Loucy (cell line): Measurements from ENCODE around the gene RPTOR.

Experiments
- H2AFZ ChIP-seq: fragments of 200-600 bp; sonication (generic); 2 replicates; pipeline ENCODE4 v1.6.0; 2016; ENCODE audit warnings: antibody characterized with exemption, mild to moderate bottlenecking, low read length, moderate library complexity
- H3F3A ChIP-seq: fragments of 200-600 bp; 2 replicates; pipeline ENCODE4 v1.6.0; 2016; ENCODE audit warnings: antibody characterized with exemption, low read depth, mild to moderate bottlenecking
- H3K27me3 ChIP-seq: fragments of 200-600 bp; sonication (generic); 2 replicates; pipeline ENCODE4 v1.6.1; 2014; ENCODE audit warnings: low read length, mild to moderate bottlenecking; ENCODE audit not compliant: insufficient read depth, poor library complexity, severe bottlenecking
- H3K36me3 ChIP-seq: fragments of 200-600 bp; sonication (generic); 2 replicates; pipeline ENCODE4 v1.6.1; 2016; ENCODE audit warnings: low read length; ENCODE audit not compliant: insufficient read depth
- H3K4me1 ChIP-seq: fragments of 200-600 bp; sonication (generic); 2 replicates; pipeline ENCODE4 v1.5.1; 2014; ENCODE audit warnings: low read length, mild to moderate bottlenecking; ENCODE audit not compliant: insufficient read depth, poor library complexity, severe bottlenecking
- H3K4me2 ChIP-seq: fragments of 200-600 bp; sonication (generic); 2 replicates; pipeline ENCODE4 v1.6.0; 2014; ENCODE audit warnings: antibody characterized with exemption, low read length, low read depth, mild to moderate bottlenecking; ENCODE audit not compliant: poor library complexity, severe bottlenecking
- H3K4me3 ChIP-seq: fragments of 200-600 bp; sonication (generic); 2 replicates; pipeline ENCODE4 v1.5.1; 2014; ENCODE audit warnings: low read length, mild to moderate bottlenecking, mixed read lengths; ENCODE audit not compliant: poor library complexity, severe bottlenecking
- H3K79me2 ChIP-seq: fragments of 200-600 bp; sonication (generic); 2 replicates; pipeline ENCODE4 v1.6.1; 2014; ENCODE audit warnings: low read length; ENCODE audit not compliant: insufficient read depth
- H3K9ac ChIP-seq: fragments of 200-600 bp; sonication (generic); 2 replicates; pipeline ENCODE4 v1.6.0; 2014; ENCODE audit warnings: mild to moderate bottlenecking, low read depth, low read length, moderate library complexity; ENCODE audit not compliant: poor library complexity, severe bottlenecking
- H3K9me2 ChIP-seq: fragments of 200-600 bp; sonication (generic); replicated peaks from 2 replicates; pipeline ENCODE4 v1.6.1; 2016; ENCODE audit warnings: low read depth, low read length, mixed read lengths
- H3K9me3 ChIP-seq: fragments of 200-600 bp; sonication (generic); 2 replicates; pipeline ENCODE4 v1.6.1; 2014; ENCODE audit warnings: mild to moderate bottlenecking, antibody characterized with exemption, low read length, low read depth; ENCODE audit not compliant: insufficient read depth
- H4K20me1 ChIP-seq: fragments of 200-600 bp; sonication (generic); 2 replicates; pipeline ENCODE4 v1.6.0; 2014; ENCODE audit warnings: antibody characterized with exemption, low read length, mild to moderate bottlenecking; ENCODE audit not compliant: insufficient read depth, poor library complexity, severe bottlenecking
- EZH2phosphoT487 ChIP-seq: fragments of 200-600 bp; IDR thresholded peaks from 2 replicates; pipeline ENCODE4 v1.6.1; 2018; ENCODE audit warnings: antibody characterized with exemption, mild to moderate bottlenecking, moderate library complexity, borderline replicate concordance
- TF ChIP-seq, protein P1 (sequence below): fragments of 200-600 bp; sonication (generic); conservative IDR thresholded peaks from 2 replicates; pipeline ENCODE4 v1.5.1; 2014; ENCODE audit warnings: mild to moderate bottlenecking, antibody characterized with exemption, low read length

RPTOR gene

DNA sequence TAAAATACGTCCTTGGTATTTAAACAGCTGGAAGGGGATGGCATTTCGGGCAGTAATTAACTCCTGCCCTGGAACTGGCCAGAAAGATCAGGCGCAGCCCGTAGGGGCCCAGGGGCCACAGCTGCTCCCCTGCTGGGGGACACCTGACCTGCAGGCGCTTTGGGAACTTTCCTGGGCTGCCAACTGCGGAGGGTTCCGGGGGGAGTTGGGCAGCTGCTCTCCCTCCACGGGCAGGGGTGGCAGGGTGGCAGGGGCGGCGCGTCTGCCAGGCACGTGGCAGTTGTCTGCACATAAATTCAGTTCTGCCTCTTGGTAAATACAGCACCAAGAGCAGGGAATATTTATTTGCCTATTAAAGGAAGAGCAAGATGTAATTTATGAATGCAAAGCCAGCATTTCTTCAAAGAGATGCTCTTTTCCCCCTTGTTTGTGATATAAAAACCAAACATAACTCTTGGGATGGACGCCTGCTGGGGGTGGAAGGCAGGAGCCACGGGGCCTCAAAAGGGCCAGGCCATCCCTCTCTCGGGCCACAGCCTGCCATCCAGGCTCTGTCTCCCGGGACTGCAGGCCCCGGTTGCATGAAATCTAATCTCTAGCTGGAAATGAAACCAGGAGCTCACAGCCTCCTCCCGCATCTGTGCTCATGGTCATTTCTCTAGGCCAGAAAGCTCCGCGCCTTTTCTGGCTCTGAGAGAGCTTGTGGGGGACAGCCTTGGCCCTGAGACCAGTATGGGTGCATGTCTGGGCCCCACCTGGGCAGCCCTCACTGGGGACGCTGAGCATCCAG lies 417.1 kb downstream of the RPTOR start:
- Histone ChIP-seq H2AFZ (no peak overlapping the region), H3K9ac (no peak overlapping the region), H3K9me3 (no peaks in the 10 kb centered on the region), H3K79me2 (no peaks in the 10 kb centered on the region), H3K9me2 (no peaks in the 10 kb centered on the region), H3K27me3 (no peaks in the 10 kb centered on the region), H3K4me3 (no peak overlapping the region), H3K4me1 (no peaks in the 10 kb centered on the region), H3K36me3 (no peaks in the 10 kb centered on the region), H3K4me2 (no peak overlapping the region), H4K20me1 (no peaks in the 10 kb centered on the region), H3F3A (no peaks in the 10 kb centered on the region)
- TF ChIP-seq EZH2phosphoT487, result no peak
- TF ChIP-seq, protein P1, sequence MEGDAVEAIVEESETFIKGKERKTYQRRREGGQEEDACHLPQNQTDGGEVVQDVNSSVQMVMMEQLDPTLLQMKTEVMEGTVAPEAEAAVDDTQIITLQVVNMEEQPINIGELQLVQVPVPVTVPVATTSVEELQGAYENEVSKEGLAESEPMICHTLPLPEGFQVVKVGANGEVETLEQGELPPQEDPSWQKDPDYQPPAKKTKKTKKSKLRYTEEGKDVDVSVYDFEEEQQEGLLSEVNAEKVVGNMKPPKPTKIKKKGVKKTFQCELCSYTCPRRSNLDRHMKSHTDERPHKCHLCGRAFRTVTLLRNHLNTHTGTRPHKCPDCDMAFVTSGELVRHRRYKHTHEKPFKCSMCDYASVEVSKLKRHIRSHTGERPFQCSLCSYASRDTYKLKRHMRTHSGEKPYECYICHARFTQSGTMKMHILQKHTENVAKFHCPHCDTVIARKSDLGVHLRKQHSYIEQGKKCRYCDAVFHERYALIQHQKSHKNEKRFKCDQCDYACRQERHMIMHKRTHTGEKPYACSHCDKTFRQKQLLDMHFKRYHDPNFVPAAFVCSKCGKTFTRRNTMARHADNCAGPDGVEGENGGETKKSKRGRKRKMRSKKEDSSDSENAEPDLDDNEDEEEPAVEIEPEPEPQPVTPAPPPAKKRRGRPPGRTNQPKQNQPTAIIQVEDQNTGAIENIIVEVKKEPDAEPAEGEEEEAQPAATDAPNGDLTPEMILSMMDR, result no peak

- no peaks in the 10 kb centered on the region for H3K27me3 ChIP-seq
- no peak overlapping the region for H3K9ac ChIP-seq
- no peaks in the 10 kb centered on the region for H3K79me2 ChIP-seq
- no peaks in the 10 kb centered on the region for H3F3A ChIP-seq
- no peak for TF ChIP-seq EZH2phosphoT487
- TF ChIP-seq, protein P1, result no peak
- no peaks in the 10 kb centered on the region for H3K4me1 ChIP-seq
- no peaks in the 10 kb centered on the region for H3K9me3 ChIP-seq
- no peak overlapping the region for H3K4me3 ChIP-seq
- H3K4me2 ChIP-seq, result no peak overlapping the region
- no peaks in the 10 kb centered on the region for H3K36me3 ChIP-seq
- no peak overlapping the region for H2AFZ ChIP-seq
- no peaks in the 10 kb centered on the region for H4K20me1 ChIP-seq
- H3K9me2 ChIP-seq, result no peaks in the 10 kb centered on the region
Measured at GRCh38 chr17:80962356-80963329, 418.0 kb downstream of the RPTOR start.

GRCh38 chr17:80963812-80964543 lies 419.3 kb downstream of the RPTOR start:
- H3K4me2 ChIP-seq, result no peak overlapping the region
- no peaks in the 10 kb centered on the region for H4K20me1 ChIP-seq
- no peaks in the 10 kb centered on the region for H3K9me3 ChIP-seq
- H2AFZ ChIP-seq, result no peak overlapping the region
- no peak for TF ChIP-seq EZH2phosphoT487
- TF ChIP-seq, protein P1, result no peak
- H3K27me3 ChIP-seq, result no peaks in the 10 kb centered on the region
- H3K9ac ChIP-seq, result no peak overlapping the region
- H3K4me1 ChIP-seq, result no peaks in the 10 kb centered on the region
- H3K4me3 ChIP-seq, result no peak overlapping the region
- H3F3A ChIP-seq, result no peaks in the 10 kb centered on the region
- no peaks in the 10 kb centered on the region for H3K79me2 ChIP-seq
- H3K9me2 ChIP-seq, result no peaks in the 10 kb centered on the region
- H3K36me3 ChIP-seq, result no peaks in the 10 kb centered on the region
